G401 (cell line): ENCODE results near the gene PEA15. TPM values are rescaled to one million over a fixed set of nuclear protein-coding genes. Genes with fewer than 3 reads are reported as not detected.
A peak's percentile ranks its signal among the peaks of the same experiment; 100 is the strongest.

Experiments used
- DNase-seq: peaks from one replicate; pipeline ENCODE4 v3.0.0-alpha.2; 2015; ENCODE audit warnings: low spot score
- in situ Hi-C: cut with HindIII; loops from 2 replicates; pipeline ENCODE4 v1.10.0; 2016; ENCODE audit warnings: low sequenced_read_pairs, mixed read lengths
- total RNA-seq: library from RNA; depleted of rRNA; stranded (reverse); fragments of >200 nt; shearing (Covaris generic); gene quantifications from 2 replicates; pipeline ENCODE4 v1.2.3, GENCODE V29; 2014; rRNA removed

PEA15 gene, protein sequence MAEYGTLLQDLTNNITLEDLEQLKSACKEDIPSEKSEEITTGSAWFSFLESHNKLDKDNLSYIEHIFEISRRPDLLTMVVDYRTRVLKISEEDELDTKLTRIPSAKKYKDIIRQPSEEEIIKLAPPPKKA
- total RNA-seq = 42.2 and 72.2 TPM in 2 replicates

DNA sequence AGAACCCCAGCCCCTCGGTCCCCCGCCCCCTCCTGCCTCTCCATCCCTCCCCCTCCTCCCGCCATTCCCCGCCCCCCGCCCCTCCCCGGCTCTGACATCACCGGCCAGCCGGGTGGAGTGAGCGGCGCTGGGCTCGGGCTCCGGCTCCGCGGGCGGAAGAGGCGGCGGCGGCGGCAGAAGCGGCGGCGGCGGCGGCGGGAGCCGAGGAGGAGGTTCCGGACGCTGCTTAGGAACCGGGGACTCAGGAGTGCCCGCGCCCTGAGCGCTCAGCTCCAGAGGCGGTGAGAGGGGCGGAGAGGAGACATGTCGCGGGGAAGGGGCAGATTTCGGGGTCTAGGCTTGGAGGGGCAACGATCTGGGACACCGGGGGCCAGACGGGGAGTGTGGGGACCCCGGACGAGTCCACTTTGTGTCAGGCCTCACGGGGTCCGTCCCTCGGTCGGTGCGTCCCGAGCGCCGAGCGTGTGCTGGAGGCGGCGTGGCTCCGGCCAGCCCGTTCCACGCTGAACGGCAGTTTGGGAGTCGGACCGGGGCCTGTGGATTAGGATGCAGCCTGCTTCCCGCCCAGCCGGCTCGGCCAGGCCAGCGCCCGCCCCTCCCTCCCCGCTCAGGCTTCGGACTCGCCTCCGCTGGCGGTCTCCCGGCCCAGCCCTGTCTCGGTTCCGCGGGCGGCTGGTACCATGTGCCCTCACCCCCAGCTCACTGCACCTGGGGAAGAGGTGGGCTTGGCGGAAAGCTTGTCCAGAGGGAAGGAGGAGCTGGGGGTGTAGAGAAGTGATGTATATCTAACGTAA lies at the start of gene PEA15:
TSS of gene PEA15 (plus strand) at position 143 of the 794 bp plus-strand sequence. CDS start 6,161 bp downstream, outside the sequence.
- DNase-seq = peak; percentile 84
- in situ Hi-C loops = no loop called here

DNA sequence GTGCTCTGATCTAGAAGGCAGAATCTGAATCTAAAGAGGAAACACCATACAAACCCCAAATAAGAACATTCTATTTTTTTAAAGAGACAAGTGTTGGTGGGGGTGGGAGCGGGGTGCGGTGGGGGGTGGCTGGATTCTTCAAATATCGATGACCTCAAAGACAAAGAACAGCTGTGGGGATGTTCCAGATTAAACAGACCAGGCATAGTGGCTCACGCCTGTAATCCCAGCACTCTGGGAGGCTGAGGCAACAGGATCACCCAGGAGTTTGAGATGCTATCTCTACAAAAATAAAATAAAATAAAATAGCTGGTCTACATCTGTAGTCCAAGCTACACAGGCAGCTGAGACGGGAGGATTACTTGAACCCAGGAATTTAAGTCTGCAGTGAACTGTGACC lies 48.8 kb upstream of the PEA15 start:
- in situ Hi-C loops = no loop called here
- DNase-seq = no peak

- in situ Hi-C loops = no loop called here
Observed at GRCh38 chr1:160157174-160157573, 48.0 kb upstream of the PEA15 start.

GRCh38 chr1:160158031-160158430 lies 47.2 kb upstream of the PEA15 start:
- in situ Hi-C loops = no loop called here
- DNase-seq = no peak

More at GRCh38 chr1:160157174-160157573, 48.0 kb upstream of the PEA15 start:
- DNase-seq = no peak

GRCh38 chr1:160158534-160158933 lies 46.6 kb upstream of the PEA15 start:
- no peak for DNase-seq
- in situ Hi-C loops = no loop called here

DNA sequence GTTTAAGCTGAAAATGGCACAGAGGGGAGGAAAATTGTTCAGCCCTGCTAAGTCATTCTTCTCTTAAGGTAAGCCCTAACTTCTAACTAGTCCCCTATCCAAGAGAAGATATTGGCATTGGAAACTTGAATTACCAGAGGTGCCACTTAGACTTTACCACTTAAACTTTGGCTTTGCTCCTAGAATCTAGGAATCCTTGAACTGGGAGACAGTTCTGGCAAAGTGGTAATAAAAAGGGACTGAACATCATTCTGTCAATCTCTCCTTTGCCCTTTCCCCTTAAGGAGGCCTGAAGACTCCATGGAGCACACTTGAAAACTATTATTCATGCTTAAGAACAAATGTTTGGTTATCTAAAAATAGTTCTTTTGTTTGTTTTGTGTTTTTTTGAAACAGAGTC lies 45.3 kb upstream of the PEA15 start:
- in situ Hi-C loops = no loop called here
- DNase-seq = no peak

DNA sequence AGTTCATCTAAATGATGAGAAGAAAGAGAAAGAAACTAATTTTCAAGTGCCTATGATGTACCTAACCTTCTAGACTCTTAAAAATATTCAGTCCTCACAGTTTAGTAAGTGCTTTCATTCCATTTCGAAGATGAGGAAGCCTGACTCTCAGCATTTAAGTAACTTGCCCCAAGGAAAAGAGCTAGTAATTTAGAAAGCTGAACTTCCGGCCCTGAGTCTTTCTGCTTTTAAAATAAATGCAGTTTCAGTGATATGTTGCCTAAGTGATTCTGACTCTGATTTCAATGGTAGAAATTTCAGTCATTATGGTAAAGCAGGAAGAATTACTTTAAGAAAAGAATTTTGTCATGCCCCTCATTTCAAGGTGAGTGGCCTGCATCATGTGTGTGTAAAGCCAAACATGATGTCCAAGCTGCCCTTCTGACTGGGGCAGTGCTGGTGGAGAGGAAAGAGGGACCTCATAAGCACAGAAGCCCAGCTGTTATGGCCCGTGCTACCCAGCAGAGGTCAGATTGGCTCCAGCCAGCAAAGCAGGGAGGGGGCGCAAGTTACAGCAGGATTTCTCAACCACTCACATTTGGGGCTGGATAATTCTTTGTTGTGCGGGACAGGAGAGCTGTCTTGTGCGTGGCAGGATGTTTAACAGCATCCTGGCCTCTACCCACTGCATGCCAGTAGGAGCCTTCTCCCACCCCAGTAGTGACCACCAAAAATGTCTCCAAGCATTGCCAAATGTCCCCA lies 43.0 kb upstream of the PEA15 start:
- peak; percentile 21 for DNase-seq
- in situ Hi-C loops = no loop called here

DNA sequence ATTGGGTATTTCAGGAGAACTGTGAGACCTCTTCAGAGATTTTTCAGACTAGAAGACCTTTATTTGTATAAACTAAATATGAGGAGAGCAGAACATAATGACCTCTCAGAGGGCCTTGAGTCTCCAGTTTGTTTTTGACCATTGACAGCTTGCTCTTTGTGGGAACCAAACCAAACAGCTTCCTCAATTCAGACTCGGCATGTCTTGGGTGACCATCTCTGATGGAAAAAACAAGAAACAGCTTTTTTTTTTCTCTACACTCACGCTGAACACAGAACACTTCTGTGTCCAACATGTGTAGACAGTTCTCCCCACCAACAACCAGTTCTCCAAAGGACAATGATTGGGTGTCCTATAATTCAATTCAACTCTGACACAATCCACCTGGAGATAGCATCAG lies 42.3 kb upstream of the PEA15 start:
- DNase-seq = no peak
- in situ Hi-C loops = no loop called here

DNA sequence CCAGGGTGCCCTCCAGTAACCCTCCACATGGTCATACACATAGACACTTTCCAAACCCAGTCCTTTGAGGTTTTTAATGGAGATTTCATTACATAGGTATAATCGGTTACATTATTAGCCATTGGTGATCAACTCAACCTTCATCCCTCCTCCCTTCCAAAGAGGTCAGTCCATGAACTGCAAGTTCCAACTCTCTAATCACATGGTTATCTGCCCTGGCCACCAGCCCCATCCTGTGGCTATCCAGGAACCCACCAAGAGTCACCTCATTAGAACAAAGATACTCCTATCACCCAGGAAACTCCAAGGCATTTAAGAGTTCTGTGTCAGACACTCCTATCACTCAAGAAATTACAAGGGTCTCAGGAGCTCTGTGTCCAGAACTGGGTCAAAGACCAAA lies 41.6 kb upstream of the PEA15 start:
- in situ Hi-C loops = no loop called here
- no peak for DNase-seq

GRCh38 chr1:160164121-160164520 lies 41.1 kb upstream of the PEA15 start:
- DNase-seq = no peak
- in situ Hi-C loops = no loop called here

GRCh38 chr1:160166166-160166868 lies 38.9 kb upstream of the PEA15 start:
- in situ Hi-C loops = no loop called here
- DNase-seq = no peak

- no peak for DNase-seq
- in situ Hi-C loops = no loop called here
Observed at GRCh38 chr1:160167056-160167455, 38.1 kb upstream of the PEA15 start.

- DNase-seq = no peak
- in situ Hi-C loops = no loop called here
Observed at GRCh38 chr1:160167580-160167979, 37.6 kb upstream of the PEA15 start.

GRCh38 chr1:160168016-160168415 lies 37.2 kb upstream of the PEA15 start:
- DNase-seq = peak; percentile 31
- in situ Hi-C loops = no loop called here

GRCh38 chr1:160168609-160169369 lies 36.4 kb upstream of the PEA15 start:
- in situ Hi-C loops = no loop called here
- peak; percentile 83 for DNase-seq

- in situ Hi-C loops = no loop called here
- DNase-seq = no peak
Observed at GRCh38 chr1:160169553-160170399, 35.4 kb upstream of the PEA15 start.

DNA sequence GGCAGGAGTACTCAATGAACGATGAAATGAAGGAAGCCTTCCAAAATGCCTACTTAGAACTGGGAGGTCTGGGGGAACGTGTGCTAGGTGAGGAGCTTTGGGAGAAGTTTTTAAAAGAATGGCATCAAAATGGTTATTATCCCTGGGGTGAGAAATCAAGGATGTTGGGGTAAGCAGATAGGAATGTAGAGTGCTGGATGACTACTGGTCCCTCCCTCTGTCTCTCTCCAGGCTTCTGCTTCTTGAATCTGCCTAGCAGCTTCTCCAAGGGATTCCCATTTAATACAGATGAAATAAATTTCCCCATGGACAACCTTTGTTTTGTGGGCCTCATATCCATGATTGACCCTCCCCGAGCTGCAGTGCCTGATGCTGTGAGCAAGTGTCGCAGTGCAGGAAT lies 33.8 kb upstream of the PEA15 start:
- in situ Hi-C loops = no loop called here
- no peak for DNase-seq

- in situ Hi-C loops = no loop called here
- DNase-seq = no peak
Observed at GRCh38 chr1:160171980-160172379, 33.2 kb upstream of the PEA15 start.
